ENCODE results near the gene CFAP46. TPM values are rescaled to one million over a fixed set of nuclear protein-coding genes. Genes with fewer than 3 reads are reported as not detected.

Gene CFAP46
- total RNA-seq, 1 experiment from 2014 or later, result 3.3 TPM

- H3K27me3 Mint-ChIP-seq (ENCODE audit: low read depth), result peaks cover 3% of the 10 kb centered on the region; the same call in 1 of the 2 replicates
- H3K36me3 Mint-ChIP-seq, result no peaks in the 10 kb centered on the region
- H3K9me3 Mint-ChIP-seq, result no peaks in the 10 kb centered on the region
- ChIA-PET POLR2A (no interaction called here), CTCF (no interaction called here)
- peaks cover 12% of the 10 kb centered on the region for H3K4me1 Mint-ChIP-seq
- peak overlapping the region; percentile 83; the same call in 1 of the 2 replicates for H3K27ac Mint-ChIP-seq
- H3K4me3 Mint-ChIP-seq, result no peak overlapping the region
- DNase-seq (ENCODE audit: low spot score) (no peak), ATAC-seq (no peak)
- TF ChIP-seq FOXK1 (CRISPR knock-in tag; IDR thresholded peaks at IDR 0.05), result no peak
- TF ChIP-seq ZNF532 (CRISPR knock-in tag; IDR thresholded peaks at IDR 0.05; ENCODE audit: borderline replicate concordance), result no peak
- TF ChIP-seq ATF2 (CRISPR knock-in tag; IDR thresholded peaks at IDR 0.05; ENCODE audit: borderline replicate concordance, low read depth), result no peak
- TF ChIP-seq PREB (CRISPR knock-in tag; IDR thresholded peaks at IDR 0.05; ENCODE audit: borderline replicate concordance), result no peak
- no peak for TF ChIP-seq NR2C2 (CRISPR knock-in tag; IDR thresholded peaks at IDR 0.05)
- no peak for TF ChIP-seq ZBTB21 (CRISPR knock-in tag; IDR thresholded peaks at IDR 0.05; ENCODE audit: borderline replicate concordance)
- TF ChIP-seq AR (CRISPR knock-in tag; IDR thresholded peaks at IDR 0.05), result no peak
- no peak for TF ChIP-seq HMGA2 (CRISPR knock-in tag; IDR thresholded peaks at IDR 0.05)
Observed at GRCh38 chr10:132974886-132975830, 32.8 kb upstream of the CFAP46 start.

- no peaks in the 10 kb centered on the region for H3K36me3 Mint-ChIP-seq
- H3K9me3 Mint-ChIP-seq, result no peaks in the 10 kb centered on the region
- peaks cover 12% of the 10 kb centered on the region for H3K4me1 Mint-ChIP-seq
- ChIA-PET POLR2A (no interaction called here), CTCF (no interaction called here)
- no peak overlapping the region for H3K27ac Mint-ChIP-seq
- no peak for TF ChIP-seq NFATC4 (CRISPR knock-in tag; IDR thresholded peaks at IDR 0.05)
- peak; percentile 11 for DNase-seq (ENCODE audit: low spot score)
- no peak overlapping the region for H3K4me3 Mint-ChIP-seq
- no peak for ATAC-seq
- peaks cover 3% of the 10 kb centered on the region; the same call in 1 of the 2 replicates for H3K27me3 Mint-ChIP-seq (ENCODE audit: low read depth)
Observed at GRCh38 chr10:132974249-132974796, 32.0 kb upstream of the CFAP46 start.

- Mint-ChIP-seq H3K4me3 (no peak overlapping the region), H3K36me3 (no peaks in the 10 kb centered on the region), H3K9me3 (no peaks in the 10 kb centered on the region), H3K27me3 (ENCODE audit: low read depth) (peaks cover 3% of the 10 kb centered on the region; the same call in 1 of the 2 replicates), H3K4me1 (peaks cover 12% of the 10 kb centered on the region), H3K27ac (no peak overlapping the region)
- DNase-seq (ENCODE audit: low spot score), result peak; percentile 8
- POLR2A ChIA-PET, result no interaction called here
- no peak for ATAC-seq
- CTCF ChIA-PET, result no interaction called here
- TF ChIP-seq MYBL2 (CRISPR knock-in tag; IDR thresholded peaks at IDR 0.05), result no peak
- no peak for TF ChIP-seq CREM (CRISPR knock-in tag; IDR thresholded peaks at IDR 0.05)
- TF ChIP-seq RORB (CRISPR knock-in tag; IDR thresholded peaks at IDR 0.05), result no peak
- TF ChIP-seq FOXP4 (CRISPR knock-in tag; IDR thresholded peaks at IDR 0.05), result no peak
- no peak for TF ChIP-seq ZMAT4 (CRISPR knock-in tag; IDR thresholded peaks at IDR 0.05)
- TF ChIP-seq CREB1 (CRISPR knock-in tag; IDR thresholded peaks at IDR 0.05), result no peak
- TF ChIP-seq NR1H2 (CRISPR knock-in tag; IDR thresholded peaks at IDR 0.05), result no peak
- TF ChIP-seq TEAD4 (CRISPR knock-in tag; IDR thresholded peaks at IDR 0.05), result no peak
- TF ChIP-seq NFE2L1 (CRISPR knock-in tag; IDR thresholded peaks at IDR 0.05), result no peak
- TF ChIP-seq ZNF317 (CRISPR knock-in tag; IDR thresholded peaks at IDR 0.05; ENCODE audit: borderline replicate concordance, low read depth), result no peak
Observed at GRCh38 chr10:132973903-132974241, 31.5 kb upstream of the CFAP46 start.
